Liver (tissue), 3 donors: Measurements from ENCODE around the gene OR2A12.

Source experiments
- ATF3 ChIP-seq: IDR thresholded peaks from 2 replicates; pipeline ENCODE4 v1.6.1; 2016; ENCODE audit warnings: antibody characterized with exemption
- CTCF ChIP-seq: fragments of 150-350 bp; IDR thresholded peaks from 2 replicates; pipeline ENCODE4 v1.5.1; 2017; ENCODE audit warnings: improper control_type of control experiment, low read depth, low read length; ENCODE audit not compliant: missing input control
- EGR1 ChIP-seq, 2 donors: IDR thresholded peaks; 2 replicates each; pipeline ENCODE4 v1.6.1; 2016 to 2018; ENCODE audit warnings: antibody characterized with exemption in 2 of 2, low read depth in 2 of 2
- JUND ChIP-seq, 2 donors: IDR thresholded peaks; 2 replicates each; pipeline ENCODE4 v1.6.1; 2016; ENCODE audit warnings: antibody characterized with exemption in 2 of 2
- RAD21 ChIP-seq, 2 donors: IDR thresholded peaks; 2 replicates each; pipeline ENCODE4 v1.6.1; 2016; ENCODE audit warnings: antibody characterized with exemption in 2 of 2, mild to moderate bottlenecking in 2 of 2
- REST ChIP-seq: IDR thresholded peaks from 2 replicates; pipeline ENCODE4 v1.6.1; 2016; ENCODE audit warnings: antibody characterized with exemption, mild to moderate bottlenecking
- RXRA ChIP-seq, 2 donors: IDR thresholded peaks; 2 replicates each; pipeline ENCODE4 v1.6.1; 2017 to 2018; ENCODE audit warnings: antibody characterized with exemption in 2 of 2, mild to moderate bottlenecking in 1 of 2
- YY1 ChIP-seq: IDR thresholded peaks from 2 replicates; pipeline ENCODE4 v1.6.1; 2016; ENCODE audit warnings: antibody characterized with exemption, mild to moderate bottlenecking
- ZBTB33 ChIP-seq: IDR thresholded peaks from 2 replicates; pipeline ENCODE4 v1.6.1; 2016; ENCODE audit warnings: antibody characterized with exemption
- donor health status: healthy.
- donor health status: healthy.

- TF ChIP-seq CTCF, result no peak
- no peak for TF ChIP-seq EGR1 (IDR thresholded peaks at IDR 0.05; ENCODE audit: low read depth in 2 of 2)
- no peak for TF ChIP-seq REST
- no peak for TF ChIP-seq ATF3
- TF ChIP-seq JUND (IDR thresholded peaks at IDR 0.05), result no peak
- no peak for TF ChIP-seq YY1
- no peak for TF ChIP-seq RAD21 (IDR thresholded peaks at IDR 0.05)
- no peak for TF ChIP-seq RXRA (IDR thresholded peaks at IDR 0.05)
- TF ChIP-seq ZBTB33, result no peak
These were observed 37.4 kb upstream of the OR2A12 start, which contains the start of gene OR2A5 for GRCh38 chr7:144048648-144049047.
